ENCODE results near the gene DPP6. TPM values are rescaled to one million over a fixed set of nuclear protein-coding genes. Genes with fewer than 3 reads are reported as not detected.

DPP6 gene
- total and polyA plus RNA-seq, 2 of the 8 experiments (the other 6 are each of a cell fraction or from before 2014, with no cell fraction given): 4.7 to 6.8 TPM

DNA sequence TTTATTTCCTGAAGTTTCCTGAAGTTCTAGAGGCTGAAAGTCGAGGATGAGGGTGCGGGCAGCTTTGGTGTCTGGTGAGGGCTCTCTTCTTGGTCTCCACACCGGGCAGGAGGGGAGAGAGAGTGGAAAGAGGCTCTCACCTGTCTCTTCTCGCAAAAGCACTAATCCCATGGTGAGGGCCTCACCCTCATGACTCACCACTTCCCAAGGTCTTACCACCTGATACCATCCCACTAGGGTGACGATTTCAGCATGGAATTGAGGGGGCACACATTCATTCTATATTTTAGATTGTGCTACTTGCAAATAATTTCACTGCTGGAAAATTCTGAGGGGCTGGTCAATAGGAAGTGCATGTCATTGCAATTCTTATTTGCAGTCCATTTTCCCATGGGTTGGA is 292.9 kb downstream of the DPP6 start (continued):
- TF ChIP-seq, protein P1, sequence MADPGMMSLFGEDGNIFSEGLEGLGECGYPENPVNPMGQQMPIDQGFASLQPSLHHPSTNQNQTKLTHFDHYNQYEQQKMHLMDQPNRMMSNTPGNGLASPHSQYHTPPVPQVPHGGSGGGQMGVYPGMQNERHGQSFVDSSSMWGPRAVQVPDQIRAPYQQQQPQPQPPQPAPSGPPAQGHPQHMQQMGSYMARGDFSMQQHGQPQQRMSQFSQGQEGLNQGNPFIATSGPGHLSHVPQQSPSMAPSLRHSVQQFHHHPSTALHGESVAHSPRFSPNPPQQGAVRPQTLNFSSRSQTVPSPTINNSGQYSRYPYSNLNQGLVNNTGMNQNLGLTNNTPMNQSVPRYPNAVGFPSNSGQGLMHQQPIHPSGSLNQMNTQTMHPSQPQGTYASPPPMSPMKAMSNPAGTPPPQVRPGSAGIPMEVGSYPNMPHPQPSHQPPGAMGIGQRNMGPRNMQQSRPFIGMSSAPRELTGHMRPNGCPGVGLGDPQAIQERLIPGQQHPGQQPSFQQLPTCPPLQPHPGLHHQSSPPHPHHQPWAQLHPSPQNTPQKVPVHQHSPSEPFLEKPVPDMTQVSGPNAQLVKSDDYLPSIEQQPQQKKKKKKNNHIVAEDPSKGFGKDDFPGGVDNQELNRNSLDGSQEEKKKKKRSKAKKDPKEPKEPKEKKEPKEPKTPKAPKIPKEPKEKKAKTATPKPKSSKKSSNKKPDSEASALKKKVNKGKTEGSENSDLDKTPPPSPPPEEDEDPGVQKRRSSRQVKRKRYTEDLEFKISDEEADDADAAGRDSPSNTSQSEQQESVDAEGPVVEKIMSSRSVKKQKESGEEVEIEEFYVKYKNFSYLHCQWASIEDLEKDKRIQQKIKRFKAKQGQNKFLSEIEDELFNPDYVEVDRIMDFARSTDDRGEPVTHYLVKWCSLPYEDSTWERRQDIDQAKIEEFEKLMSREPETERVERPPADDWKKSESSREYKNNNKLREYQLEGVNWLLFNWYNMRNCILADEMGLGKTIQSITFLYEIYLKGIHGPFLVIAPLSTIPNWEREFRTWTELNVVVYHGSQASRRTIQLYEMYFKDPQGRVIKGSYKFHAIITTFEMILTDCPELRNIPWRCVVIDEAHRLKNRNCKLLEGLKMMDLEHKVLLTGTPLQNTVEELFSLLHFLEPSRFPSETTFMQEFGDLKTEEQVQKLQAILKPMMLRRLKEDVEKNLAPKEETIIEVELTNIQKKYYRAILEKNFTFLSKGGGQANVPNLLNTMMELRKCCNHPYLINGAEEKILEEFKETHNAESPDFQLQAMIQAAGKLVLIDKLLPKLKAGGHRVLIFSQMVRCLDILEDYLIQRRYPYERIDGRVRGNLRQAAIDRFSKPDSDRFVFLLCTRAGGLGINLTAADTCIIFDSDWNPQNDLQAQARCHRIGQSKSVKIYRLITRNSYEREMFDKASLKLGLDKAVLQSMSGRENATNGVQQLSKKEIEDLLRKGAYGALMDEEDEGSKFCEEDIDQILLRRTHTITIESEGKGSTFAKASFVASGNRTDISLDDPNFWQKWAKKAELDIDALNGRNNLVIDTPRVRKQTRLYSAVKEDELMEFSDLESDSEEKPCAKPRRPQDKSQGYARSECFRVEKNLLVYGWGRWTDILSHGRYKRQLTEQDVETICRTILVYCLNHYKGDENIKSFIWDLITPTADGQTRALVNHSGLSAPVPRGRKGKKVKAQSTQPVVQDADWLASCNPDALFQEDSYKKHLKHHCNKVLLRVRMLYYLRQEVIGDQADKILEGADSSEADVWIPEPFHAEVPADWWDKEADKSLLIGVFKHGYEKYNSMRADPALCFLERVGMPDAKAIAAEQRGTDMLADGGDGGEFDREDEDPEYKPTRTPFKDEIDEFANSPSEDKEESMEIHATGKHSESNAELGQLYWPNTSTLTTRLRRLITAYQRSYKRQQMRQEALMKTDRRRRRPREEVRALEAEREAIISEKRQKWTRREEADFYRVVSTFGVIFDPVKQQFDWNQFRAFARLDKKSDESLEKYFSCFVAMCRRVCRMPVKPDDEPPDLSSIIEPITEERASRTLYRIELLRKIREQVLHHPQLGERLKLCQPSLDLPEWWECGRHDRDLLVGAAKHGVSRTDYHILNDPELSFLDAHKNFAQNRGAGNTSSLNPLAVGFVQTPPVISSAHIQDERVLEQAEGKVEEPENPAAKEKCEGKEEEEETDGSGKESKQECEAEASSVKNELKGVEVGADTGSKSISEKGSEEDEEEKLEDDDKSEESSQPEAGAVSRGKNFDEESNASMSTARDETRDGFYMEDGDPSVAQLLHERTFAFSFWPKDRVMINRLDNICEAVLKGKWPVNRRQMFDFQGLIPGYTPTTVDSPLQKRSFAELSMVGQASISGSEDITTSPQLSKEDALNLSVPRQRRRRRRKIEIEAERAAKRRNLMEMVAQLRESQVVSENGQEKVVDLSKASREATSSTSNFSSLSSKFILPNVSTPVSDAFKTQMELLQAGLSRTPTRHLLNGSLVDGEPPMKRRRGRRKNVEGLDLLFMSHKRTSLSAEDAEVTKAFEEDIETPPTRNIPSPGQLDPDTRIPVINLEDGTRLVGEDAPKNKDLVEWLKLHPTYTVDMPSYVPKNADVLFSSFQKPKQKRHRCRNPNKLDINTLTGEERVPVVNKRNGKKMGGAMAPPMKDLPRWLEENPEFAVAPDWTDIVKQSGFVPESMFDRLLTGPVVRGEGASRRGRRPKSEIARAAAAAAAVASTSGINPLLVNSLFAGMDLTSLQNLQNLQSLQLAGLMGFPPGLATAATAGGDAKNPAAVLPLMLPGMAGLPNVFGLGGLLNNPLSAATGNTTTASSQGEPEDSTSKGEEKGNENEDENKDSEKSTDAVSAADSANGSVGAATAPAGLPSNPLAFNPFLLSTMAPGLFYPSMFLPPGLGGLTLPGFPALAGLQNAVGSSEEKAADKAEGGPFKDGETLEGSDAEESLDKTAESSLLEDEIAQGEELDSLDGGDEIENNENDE (IDR thresholded peaks at IDR 0.05; ENCODE audit: insufficient replicate concordance, low read length): no peak
- TF ChIP-seq CBX8 (IDR thresholded peaks at IDR 0.05; ENCODE audit: borderline replicate concordance, low read depth, low read length) (no peak), KDM5A (IDR thresholded peaks at IDR 0.05; ENCODE audit: low read length) (no peak), EZH2 (IDR thresholded peaks at IDR 0.05; ENCODE audit: low read depth, low read length, severe bottlenecking) (no peak), ZNF274 (IDR thresholded peaks at IDR 0.05; ENCODE audit: borderline replicate concordance, extremely low read depth, low read length) (no peak), RAD21 (IDR thresholded peaks at IDR 0.05 in 1 of 2, conservative IDR thresholded peaks at IDR 0.05 in 1 of 2; ENCODE audit: low read depth in 2 of 2, low read length in 2 of 2) (no peak), TEAD4 (IDR thresholded peaks at IDR 0.05; ENCODE audit: low read depth, low read length) (no peak), SP1 (IDR thresholded peaks at IDR 0.05; ENCODE audit: low read depth, low read length) (no peak), SIRT6 (IDR thresholded peaks at IDR 0.05; ENCODE audit: low read length) (no peak), BRCA1 (IDR thresholded peaks at IDR 0.05; ENCODE audit: low read depth, low read length) (no peak), POU5F1 (IDR thresholded peaks at IDR 0.05; ENCODE audit: low read depth, low read length) (no peak)
- TF ChIP-seq, protein P2, sequence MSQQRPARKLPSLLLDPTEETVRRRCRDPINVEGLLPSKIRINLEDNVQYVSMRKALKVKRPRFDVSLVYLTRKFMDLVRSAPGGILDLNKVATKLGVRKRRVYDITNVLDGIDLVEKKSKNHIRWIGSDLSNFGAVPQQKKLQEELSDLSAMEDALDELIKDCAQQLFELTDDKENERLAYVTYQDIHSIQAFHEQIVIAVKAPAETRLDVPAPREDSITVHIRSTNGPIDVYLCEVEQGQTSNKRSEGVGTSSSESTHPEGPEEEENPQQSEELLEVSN (IDR thresholded peaks at IDR 0.05): no peak
